Measurements from ENCODE around the gene GRIK2.

The GRIK2 gene

GRCh38 chr6:101686653-101687052 is 293.1 kb downstream of the GRIK2 start:
- no peak for DNase-seq (ENCODE audit: insufficient read length, low spot score)
- no peak for FAIRE-seq
- no peak for TF ChIP-seq CTCF (IDR thresholded peaks at IDR 0.05; ENCODE audit: insufficient read depth, missing control alignments)

GRCh38 chr6:101689156-101689555 is 295.6 kb downstream of the GRIK2 start:
- TF ChIP-seq CTCF (IDR thresholded peaks at IDR 0.05; ENCODE audit: insufficient read depth, missing control alignments), result no peak
- FAIRE-seq (peak; percentile 11), DNase-seq (ENCODE audit: insufficient read length, low spot score) (no peak)

- FAIRE-seq (no peak), DNase-seq (ENCODE audit: insufficient read length, low spot score) (no peak)
- TF ChIP-seq CTCF (IDR thresholded peaks at IDR 0.05; ENCODE audit: insufficient read depth, missing control alignments), result no peak
These were observed 296.2 kb downstream of the GRIK2 start for GRCh38 chr6:101689695-101690094.

GRCh38 chr6:101700655-101701054 is 307.1 kb downstream of the GRIK2 start:
- TF ChIP-seq CTCF (IDR thresholded peaks at IDR 0.05; ENCODE audit: insufficient read depth, missing control alignments), result no peak
- no peak for FAIRE-seq
- no peak for DNase-seq (ENCODE audit: insufficient read length, low spot score)

GRCh38 chr6:101703311-101703710 is 309.8 kb downstream of the GRIK2 start:
- TF ChIP-seq CTCF (IDR thresholded peaks at IDR 0.05; ENCODE audit: insufficient read depth, missing control alignments), result no peak
- DNase-seq (ENCODE audit: insufficient read length, low spot score) (no peak), FAIRE-seq (no peak)

GRCh38 chr6:101705866-101706265 is 312.4 kb downstream of the GRIK2 start:
- FAIRE-seq, result no peak
- TF ChIP-seq CTCF (IDR thresholded peaks at IDR 0.05; ENCODE audit: insufficient read depth, missing control alignments), result no peak

GRCh38 chr6:101706576-101706975 is 313.1 kb downstream of the GRIK2 start:
- TF ChIP-seq CTCF (IDR thresholded peaks at IDR 0.05; ENCODE audit: insufficient read depth, missing control alignments), result no peak
- FAIRE-seq, result no peak
- DNase-seq (ENCODE audit: insufficient read length, low spot score), result no peak

More at GRCh38 chr6:101705866-101706265, 312.4 kb downstream of the GRIK2 start:
- no peak for DNase-seq (ENCODE audit: insufficient read length, low spot score)

Measured in D721Med (cell line).